22Rv1 (cell line): ENCODE data around the gene ZFP3.
"Not testable (repeated sequence)": the region's sequence is repeated elsewhere in the genome, so short reads cannot be mapped to it uniquely, and the experiment has no call there.

ENCODE experiments used
- H3K27ac ChIP-seq: fragments of 450-650 bp; 2 replicates; pipeline ENCODE4 v1.5.1; 2017
- ZFX ChIP-seq: fragments of 450-650 bp; IDR thresholded peaks from 2 replicates; pipeline ENCODE4 v1.6.1; 2017; ENCODE audit warnings: antibody characterized with exemption, borderline replicate concordance
- TF ChIP-seq, protein P1 (sequence below): fragments of 450-650 bp; IDR thresholded peaks from 2 replicates; pipeline ENCODE4 v1.5.1; 2017; ENCODE audit warnings: mild to moderate bottlenecking

ZFP3 gene

GRCh38 chr17:5131146-5131715 lies 53.0 kb downstream of the ZFP3 start:
- TF ChIP-seq ZFX = no peak
- TF ChIP-seq, protein P1, sequence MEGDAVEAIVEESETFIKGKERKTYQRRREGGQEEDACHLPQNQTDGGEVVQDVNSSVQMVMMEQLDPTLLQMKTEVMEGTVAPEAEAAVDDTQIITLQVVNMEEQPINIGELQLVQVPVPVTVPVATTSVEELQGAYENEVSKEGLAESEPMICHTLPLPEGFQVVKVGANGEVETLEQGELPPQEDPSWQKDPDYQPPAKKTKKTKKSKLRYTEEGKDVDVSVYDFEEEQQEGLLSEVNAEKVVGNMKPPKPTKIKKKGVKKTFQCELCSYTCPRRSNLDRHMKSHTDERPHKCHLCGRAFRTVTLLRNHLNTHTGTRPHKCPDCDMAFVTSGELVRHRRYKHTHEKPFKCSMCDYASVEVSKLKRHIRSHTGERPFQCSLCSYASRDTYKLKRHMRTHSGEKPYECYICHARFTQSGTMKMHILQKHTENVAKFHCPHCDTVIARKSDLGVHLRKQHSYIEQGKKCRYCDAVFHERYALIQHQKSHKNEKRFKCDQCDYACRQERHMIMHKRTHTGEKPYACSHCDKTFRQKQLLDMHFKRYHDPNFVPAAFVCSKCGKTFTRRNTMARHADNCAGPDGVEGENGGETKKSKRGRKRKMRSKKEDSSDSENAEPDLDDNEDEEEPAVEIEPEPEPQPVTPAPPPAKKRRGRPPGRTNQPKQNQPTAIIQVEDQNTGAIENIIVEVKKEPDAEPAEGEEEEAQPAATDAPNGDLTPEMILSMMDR = no peak
- H3K27ac ChIP-seq = no peak overlapping the region

DNA sequence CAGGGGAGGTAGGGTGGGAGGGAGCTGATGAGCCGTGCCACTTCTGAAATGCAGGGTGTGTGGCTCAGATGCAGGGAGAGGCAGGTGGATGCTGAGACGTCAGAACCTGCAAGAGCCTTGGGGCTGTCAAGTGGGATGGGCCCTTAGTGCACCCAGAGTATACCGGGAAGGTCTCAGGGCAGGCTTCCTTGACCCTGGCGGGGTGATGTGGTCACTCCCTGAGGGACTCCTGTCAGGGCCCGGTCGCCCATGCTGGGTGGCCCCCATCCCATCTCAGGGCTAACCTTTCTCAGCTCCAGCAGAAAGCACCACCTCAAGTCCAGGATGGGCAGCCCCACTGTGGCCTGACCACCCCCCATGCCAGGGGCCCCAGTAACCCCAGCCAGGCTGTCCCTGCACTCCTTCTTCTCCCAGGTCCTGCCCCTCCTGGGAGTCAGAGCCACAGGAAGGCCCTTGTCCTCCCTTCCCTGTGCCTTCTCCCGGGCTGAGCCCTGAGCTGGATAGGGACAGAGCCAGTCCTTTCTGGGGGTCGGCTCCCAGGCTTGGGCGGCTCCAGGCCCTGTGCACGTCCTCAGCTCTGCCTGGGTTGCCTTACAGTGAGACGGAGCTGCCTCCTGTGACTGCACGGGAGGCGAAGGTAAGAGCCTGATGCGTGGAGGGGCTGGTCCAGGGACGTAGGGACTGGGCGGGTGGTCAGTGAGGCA lies 53.7 kb downstream of the ZFP3 start:
- H3K27ac ChIP-seq = not testable (repeated sequence)

DNA sequence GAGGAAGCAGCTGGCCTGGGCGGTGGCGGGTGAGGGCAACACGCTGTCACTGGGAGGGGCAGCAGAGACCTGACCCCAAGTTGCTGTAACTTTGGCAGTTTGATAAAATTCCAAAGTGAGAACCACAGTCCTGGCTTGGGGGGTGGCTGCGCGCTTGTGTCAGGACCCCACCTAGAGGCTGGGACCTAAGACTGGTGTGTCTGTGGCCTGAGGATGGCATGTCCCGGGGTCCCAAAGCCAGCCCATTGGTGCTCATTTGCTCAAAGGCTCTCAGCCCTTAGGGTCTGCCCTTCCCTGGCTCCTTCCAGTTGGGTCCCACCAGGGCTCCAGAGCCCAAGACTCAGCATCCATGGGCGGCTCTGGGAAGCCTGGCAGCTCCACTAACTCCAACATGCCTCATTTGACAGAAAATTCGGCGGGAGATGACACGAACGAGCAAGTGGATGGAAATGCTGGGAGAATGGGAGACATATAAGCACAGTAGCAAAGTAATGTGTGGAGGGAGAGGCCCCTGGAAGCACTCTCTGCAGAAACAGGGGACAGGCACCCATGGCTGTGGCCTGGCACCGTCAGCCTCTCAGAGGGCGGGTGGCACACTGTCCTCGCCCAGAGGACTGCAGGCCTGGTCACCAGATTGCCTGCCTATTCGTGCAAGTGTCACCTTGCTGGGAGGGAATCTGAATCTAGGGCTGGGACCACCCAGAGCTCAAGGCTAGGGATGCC lies 54.4 kb downstream of the ZFP3 start:
- not testable (repeated sequence) for H3K27ac ChIP-seq

DNA sequence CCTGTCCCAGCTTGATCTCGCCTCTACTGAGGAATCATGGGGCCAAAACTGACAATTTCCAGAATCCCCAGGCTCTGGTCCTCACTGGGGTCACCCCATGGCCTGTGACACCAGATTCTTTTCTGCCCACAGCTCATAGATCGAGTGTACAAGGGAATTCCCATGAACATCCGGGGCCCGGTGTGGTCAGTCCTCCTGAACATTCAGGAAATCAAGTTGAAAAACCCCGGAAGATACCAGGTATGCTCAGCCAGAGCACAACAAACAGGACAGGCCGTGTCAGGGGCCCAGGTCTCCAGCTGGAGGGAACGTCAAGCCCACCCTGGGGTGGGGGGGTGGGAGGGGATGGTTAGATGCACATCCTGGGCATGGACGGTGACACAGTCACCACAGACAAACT lies 55.0 kb downstream of the ZFP3 start:
- no peak overlapping the region for H3K27ac ChIP-seq
- TF ChIP-seq, protein P1 = no peak
- TF ChIP-seq ZFX = no peak

DNA sequence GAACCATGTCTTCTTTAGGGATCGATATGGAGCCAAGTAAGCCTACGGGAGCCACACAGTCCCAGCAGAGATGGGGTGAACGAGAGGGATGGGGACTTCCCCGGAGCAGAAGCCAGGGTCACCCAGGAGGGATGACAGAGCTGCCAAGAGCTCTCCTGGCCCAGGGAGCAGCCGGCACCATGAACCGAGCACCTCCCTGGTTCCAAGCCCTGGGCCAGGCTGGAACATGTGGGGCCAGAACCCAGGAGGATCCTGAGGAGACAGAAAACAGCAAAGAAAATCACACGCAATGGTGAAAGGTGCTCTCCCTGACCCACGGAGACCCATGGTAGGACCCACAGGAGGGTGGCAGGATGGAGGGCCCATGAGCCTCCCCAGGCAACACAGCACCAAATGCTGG lies 55.7 kb downstream of the ZFP3 start:
- not testable (repeated sequence) for H3K27ac ChIP-seq

- not testable (repeated sequence) for H3K27ac ChIP-seq
Observed at GRCh38 chr17:5134571-5134970, 56.3 kb downstream of the ZFP3 start.

DNA sequence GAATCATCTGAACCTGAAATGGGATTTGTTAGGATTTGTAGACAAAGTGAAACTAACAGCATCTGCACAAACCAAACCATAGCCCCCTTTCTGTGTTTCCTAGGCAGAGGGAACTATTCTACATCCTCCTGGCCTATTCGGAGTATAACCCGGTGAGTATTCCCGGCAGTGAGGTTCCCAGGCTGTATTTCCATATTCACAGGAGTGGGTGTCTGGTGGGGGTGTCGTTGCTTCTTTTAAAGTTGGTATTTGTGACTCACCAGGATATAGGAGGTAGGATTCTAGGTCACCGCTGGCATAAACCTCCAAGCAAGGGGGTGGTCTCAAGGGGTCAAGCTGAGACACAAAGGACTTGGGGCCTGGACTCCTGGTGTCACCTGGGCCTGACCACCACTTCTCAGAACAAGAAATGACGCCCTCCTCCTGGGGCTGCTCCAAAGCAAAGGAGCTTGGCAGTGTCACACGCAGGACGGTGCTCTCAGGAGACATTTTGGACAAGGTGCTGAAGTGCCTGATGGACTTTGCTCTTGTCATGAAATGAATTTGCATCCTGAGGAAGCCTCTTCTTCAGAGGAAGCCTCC lies 57.0 kb downstream of the ZFP3 start:
- not testable (repeated sequence) for H3K27ac ChIP-seq

DNA sequence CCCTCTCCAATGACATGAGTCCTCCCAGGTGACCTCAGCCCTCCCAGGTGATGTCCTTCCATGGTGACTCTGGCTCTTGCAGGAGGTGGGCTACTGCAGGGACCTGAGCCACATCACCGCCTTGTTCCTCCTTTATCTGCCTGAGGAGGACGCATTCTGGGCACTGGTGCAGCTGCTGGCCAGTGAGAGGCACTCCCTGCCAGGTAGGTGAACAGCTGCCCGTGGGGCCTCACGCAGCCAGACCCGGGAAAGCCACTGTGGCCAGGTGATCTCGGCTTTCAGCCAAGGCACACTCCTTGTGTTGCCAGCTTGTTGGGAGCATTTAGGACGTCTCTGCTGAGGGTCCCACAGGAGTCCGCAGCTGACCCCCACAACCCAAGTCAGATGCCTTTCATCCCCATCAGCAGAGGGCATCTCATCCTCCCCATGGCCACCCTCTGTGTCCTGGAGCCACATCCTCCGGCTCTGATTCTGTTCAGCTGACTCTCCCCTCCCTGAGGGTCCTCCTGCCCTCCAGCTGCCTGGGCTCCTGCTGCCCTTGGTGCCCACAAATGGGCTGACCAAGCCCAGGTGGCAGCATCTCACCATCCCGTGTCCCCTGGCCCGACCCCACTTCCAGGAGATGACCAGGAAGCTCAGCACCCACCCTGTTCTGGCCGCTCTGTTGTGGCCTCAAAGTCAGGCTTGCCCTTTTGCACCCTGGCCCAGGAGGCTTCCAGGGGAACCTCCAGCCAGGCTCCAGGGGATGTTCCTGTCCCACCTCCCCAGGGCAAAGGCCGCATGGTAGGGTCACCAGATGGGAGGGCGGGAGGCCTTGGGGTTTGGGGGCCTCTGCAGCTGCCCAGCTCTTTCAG lies 57.7 kb downstream of the ZFP3 start:
- no peak overlapping the region for H3K27ac ChIP-seq
- no peak for TF ChIP-seq ZFX
- TF ChIP-seq, protein P1 = no peak

DNA sequence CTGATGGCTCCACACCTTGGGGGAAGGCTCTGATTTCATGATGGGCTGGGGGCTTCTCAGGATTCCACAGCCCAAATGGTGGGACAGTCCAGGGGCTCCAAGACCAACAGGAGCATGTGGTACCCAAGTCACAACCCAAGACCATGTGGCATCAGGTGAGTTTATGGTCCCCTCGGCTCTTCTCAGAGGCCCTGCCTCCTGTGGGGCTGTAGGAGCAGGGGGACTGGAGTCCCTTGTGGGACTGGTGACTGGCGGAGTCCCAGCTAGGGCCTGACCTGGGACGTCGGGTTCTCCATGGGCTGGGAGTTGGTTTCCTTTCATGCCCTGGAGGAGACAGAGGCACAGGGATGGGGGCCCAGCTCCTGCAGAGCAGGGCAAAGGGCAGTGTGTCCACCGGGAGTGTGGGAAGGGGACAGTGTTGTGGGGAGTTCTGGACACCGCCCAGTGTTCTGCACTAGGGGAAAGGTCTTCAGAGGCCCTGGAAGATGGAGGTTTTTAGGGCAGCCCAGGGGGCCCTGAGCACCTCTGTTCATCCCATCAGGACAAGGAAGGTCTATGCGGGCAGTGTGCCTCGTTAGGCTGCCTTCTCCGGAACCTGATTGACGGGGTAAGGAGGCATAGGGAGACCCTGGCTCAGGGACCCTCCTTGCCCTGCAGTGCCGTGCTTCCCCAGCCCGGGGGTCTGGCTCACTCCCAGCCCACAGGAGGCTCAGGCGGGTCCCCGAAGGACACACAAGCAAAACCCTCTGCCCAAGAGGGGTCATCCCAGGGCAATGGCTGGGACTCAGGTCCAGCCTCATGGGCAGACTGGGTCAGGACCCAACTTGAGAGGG lies 58.5 kb downstream of the ZFP3 start:
- not testable (repeated sequence) for H3K27ac ChIP-seq

DNA sequence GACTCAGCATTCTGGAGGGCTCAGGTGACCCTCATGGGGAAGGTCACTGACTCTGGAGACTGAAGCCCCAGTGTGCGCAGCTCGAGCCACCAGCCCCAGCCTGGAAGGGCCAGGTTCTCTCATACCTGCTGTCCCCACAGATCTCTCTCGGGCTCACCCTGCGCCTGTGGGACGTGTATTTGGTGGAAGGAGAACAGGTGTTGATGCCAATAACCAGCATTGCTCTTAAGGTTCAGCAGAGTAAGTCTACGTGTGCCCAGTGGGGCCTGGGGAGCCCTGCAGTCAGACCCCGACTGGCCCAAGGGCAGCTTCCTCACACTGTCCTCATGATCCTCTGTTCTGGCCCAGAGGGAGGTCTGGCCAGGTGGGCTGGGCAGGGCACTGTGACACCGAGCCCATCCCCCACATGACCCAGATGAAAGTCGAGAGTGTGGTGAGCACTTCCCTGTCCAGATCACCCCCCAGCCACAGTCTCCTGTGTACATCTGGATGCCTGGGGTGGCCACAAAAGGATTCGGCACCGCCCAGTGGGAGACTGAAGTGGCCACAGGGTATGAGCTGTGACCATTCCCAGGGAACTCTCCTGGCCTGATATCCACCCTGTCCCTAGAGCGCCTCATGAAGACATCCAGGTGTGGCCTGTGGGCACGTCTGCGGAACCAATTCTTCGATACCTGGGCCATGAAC lies 59.4 kb downstream of the ZFP3 start:
- H3K27ac ChIP-seq = not testable (repeated sequence)

- not testable (repeated sequence) for H3K27ac ChIP-seq
Observed at GRCh38 chr17:5138198-5138544, 59.9 kb downstream of the ZFP3 start.
